Islet of Langerhans (tissue), 1 donor: Measurements from ENCODE around the gene VPS36.
"Not testable (repeated sequence)": the region's sequence is repeated elsewhere in the genome, so short reads cannot be mapped to it uniquely, and the experiment has no call there.

Experiments used
- FAIRE-seq: peaks from one replicate; lab custom pipeline; 2011; peaks lifted over from hg19 to GRCh38; lab: Jason Lieb, UNC

Gene VPS36

DNA sequence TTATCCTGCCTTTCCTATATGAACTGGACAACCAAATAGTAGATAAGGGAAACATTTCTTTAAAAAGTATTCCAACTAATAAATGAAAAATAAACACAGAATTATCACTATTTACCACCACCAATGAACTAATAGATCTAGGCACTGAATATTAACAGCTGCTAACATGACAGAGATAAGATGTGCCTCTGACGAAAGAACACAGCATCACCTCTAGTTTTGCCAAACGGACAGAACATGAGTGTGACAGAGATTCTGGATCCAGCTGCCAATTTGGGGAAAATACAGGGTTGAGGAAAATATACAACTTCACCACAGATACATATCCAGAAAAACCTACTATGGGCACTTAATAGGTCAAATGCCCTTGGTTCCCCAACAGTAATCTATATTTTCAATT is 18.0 kb downstream of the VPS36 start:
- no peak for FAIRE-seq

DNA sequence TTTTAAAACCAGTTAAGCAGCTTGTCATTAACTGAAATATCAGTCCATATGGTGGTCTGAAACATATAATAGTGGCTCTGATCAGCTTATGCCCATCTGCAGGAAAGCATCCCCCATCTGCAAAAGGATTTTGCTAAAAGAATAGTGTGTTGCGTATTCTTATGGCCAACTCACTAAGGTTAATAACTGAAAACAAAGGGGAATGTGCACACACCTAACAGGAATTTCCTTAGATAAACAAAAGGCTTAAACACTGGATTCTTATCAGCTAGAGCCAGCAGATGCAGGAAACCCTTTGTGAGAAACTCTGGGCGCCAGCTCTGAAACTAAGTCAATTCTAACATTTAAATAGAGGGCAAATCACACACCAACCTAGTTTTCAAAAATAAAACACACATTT is 22.1 kb downstream of the VPS36 start:
- no peak for FAIRE-seq

DNA sequence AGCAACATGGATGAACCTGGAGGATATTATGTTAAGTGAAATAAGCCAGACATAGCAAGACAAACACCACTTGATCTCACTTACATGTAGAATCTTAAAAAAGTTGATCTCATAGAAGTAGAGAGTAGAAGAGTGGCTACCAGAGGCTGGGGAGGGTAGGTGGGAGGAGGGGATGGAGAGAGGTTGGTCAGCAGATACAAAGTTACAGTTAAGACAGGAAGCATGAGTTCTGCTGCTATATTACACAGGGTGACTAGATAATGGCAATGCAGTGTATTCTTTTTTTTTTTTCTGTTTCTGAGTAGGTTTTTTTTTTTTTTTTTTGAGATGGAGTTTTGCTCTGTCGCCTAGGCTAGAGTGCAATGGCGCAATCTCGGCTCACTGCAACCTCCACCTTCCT is 29.2 kb downstream of the VPS36 start:
- no peak for FAIRE-seq

DNA sequence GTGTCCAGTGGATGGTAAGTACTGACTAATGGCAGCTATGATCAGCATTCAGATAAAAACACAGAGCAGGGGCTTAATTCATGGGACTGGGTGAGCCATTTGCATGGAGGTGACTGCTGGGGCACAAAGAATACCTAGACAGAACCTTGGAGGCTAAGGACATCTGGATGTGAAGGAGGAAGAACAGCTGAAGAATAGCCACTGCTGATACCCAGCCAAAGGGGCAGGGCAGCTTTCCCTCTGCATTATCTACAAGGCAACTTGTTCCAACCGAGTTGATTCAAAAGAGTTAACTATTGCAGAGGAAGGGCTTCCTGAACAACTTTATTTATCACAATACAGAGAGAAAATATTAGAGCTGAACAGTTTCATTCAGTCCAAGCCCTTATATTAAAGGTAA is 31.4 kb downstream of the VPS36 start:
- FAIRE-seq: no peak

DNA sequence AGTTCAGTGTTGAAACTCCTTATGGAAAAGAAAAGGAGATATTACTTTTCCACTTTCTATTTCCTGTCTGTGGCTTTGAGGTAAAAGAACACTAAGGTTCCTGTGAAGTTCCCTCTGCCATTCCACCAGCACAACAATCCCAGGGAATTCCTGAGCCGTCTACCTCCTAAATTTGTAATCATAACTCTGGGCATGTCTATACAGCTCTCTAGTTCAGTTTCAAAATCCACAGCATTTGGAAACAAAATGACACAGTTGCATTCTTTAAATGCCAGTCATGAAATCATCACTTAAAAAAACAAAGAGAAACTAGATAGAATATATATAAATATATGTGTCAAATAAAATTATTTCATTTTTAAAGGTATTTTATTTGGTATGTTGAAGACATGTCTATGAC is 35.5 kb downstream of the VPS36 start:
- no peak for FAIRE-seq

DNA sequence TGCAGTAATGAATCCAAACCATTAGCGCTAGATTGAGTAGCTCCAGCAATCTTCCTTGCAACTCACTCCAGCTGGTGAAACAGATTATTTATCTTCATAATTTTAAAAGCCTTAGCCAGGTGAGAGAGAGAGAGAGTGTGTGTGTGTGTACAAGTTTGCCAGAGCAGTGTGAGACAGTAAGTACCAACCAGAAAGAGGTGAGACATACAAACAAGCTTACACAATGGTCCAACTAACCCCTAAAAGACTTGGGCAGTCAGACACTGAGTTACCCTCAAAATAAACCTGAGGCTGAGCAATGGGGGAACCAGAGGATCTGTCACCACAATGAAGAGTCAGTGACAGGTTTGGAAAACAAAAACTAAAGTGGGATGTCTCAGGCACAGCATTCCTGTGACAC is 36.4 kb downstream of the VPS36 start:
- no peak for FAIRE-seq

DNA sequence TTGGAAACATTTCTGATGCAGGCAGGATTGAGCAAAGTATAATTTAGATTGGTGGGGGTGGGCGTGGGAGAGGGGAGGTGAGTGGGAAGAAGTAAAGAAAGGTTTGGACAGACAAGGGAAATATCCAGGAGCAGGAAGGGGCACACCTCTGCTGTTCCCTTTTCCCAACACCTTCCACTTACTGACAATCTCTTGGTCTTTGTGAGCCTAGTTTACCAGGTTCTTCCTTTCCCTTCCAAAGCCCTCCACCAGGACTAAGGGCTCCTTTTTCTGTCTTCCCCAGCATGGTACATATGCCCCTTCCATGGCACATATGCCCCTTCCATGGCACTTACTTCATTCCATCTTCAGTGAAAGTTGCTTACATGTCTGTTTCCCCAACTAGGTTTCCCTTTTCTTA is 38.3 kb downstream of the VPS36 start:
- FAIRE-seq: no peak

DNA sequence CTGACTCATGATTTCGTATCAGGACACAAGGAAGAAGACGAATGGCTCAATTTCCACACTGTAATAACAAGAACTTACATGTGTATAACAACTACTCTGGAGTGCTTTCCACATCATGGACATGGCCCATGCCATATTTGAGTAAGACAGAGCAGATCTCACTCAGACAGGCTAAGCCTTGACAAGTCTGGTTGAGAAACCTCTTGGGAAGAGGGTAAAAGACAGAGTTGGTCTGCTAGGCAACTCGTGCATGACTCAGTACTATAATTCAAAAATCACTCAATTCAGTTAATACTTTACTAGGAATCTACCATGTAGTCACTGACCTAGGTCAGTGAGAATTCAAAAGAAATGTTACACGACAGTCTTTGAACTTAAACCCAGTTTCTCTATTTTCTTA is 38.8 kb downstream of the VPS36 start:
- FAIRE-seq: no peak

DNA sequence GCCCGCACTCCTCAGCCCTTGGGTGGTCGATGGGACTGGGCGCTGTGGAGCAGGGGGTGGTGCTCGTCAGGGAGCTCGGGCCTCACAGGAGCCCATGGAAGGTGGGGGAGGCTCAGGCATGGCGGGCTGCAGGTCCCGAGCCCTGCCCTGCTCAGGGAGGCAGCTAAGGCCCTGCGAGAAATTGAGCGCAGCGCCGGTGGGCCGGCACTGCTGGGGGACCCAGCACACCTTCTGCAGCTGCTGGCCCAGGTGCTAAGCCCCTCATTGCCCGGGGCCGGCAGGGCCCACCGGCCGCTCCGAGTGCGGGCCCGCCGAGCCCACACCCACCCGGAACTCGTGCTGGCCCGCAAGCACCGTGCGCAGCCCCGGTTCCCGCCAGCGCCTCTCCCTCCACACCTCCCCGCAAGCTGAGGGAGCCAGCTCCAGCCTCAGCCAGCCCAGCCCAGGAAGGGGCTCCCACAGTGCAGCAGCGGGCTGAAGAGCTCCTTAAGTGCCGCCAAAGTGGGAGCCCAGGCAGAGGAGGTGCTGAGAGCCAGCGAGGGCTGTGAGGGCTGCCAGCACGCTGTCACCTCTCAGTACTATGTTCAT is 42.3 kb downstream of the VPS36 start:
- FAIRE-seq: not testable (repeated sequence)

DNA sequence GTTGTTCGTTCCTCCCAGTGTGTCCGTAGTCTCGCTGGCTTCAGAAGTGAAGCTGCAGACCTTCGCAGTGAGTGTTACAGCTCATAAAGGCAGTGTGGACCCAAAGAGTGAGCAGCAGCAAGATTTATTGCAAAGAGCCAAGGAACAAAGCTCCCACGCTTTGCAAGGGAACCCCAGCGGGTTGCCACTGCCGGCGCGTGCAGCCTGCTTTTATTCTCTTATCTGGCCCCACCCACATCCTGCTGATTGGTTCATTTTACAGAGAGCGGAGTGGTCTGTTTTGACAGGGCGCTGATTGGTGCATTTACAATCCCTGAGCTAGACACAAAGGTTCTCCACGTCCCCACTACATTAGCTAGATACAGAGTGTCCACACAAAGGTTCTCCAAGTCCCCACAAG is 43.0 kb downstream of the VPS36 start:
- FAIRE-seq: not testable (repeated sequence)

DNA sequence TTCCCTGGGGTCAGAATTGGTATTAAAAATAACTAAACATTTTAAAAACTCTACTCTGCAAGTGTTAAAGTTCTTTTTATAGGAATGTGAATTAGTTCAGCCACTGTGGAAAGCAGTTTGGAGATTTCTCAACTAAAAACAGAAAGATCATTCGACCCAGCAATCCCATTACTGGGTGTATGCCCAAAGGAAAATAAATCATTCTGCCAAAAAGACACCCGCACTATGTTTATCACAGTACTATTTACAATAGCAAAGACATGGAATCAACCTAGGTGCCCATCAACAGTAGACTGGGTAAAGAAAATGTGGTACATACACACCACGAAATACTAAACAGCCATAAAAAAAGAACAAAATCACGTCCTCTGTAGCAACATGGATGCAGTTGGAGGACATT is 43.8 kb downstream of the VPS36 start:
- FAIRE-seq: no peak

DNA sequence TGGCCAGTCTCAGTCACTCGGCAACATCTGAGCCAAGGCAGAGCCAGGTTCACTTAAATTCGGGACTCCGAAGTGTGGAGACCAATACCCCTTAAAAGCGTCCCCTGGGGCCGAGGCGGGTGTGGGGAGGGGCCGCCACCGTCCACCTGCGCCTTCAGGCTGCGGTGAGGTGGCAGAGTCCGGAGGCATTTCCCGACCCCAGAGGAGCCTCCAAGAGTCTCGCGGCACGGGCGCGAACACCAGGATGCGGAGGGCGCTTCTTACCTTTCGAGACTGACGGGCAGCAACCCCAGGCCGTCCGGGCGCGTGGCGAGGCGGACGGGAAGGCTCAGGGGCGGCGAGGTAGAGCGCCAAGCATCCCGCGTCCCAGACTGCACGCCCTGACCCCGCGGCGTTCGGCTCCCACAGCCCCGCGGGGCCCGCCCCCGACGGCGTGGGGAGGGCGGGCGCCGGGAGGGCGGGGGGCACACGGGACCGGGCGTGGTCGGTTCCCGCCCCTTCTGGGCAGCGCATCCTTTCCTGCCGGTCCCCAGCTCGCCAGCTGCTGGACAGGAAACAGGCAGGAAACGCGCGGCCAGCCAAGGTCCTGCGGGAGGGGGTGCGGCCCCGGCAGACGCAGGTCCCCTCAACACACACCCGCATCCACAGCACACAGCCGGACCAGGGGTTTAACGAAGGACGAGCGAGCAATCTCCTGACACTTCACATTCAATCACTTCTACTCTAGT is 44.5 kb downstream of the VPS36 start, which contains the start of gene THSD1:
Gene THSD1 (minus strand): TSS at position 406 of the 728 bp plus-strand sequence. CDS start 3,572 bp downstream, outside the sequence.
- FAIRE-seq: no peak

DNA sequence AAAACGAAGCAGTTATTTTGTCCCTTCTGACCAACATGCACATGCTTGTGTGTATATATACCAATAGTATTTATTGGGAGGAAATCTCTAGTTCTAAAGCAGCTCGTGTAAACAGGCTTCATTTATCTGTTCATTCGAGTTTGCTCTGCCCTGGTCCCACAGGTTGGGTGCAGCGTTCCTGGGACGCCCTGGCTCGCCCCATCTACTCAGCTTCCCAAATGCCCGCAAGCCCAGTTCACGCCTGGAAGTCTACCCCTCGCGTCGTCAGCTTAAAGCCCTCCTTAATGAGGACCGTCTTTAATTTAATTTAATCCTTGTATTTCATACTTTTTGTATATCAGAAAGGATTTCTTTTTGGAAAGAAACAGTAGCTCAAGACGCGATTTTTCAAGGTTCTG is 45.1 kb downstream of the VPS36 start:
- no peak for FAIRE-seq

DNA sequence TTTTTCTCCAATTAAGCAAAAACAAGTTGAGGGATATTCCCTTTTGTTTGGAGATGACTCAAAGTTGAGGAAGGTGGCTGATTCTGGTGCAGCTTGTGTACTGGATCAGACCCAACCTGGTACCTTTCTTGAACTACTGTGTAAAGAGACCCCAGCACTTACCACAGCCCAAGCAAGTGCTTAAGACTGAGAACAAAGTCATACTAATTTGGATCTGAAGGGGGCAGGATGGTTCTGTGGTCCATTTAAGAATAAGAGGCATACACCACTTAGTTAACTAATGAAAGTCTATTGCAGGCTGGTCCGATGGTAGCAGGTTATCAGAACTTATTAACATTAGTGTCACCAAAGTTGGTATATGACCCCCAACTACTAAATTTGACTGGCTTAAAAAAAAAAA is 50.7 kb downstream of the VPS36 start:
- no peak for FAIRE-seq

DNA sequence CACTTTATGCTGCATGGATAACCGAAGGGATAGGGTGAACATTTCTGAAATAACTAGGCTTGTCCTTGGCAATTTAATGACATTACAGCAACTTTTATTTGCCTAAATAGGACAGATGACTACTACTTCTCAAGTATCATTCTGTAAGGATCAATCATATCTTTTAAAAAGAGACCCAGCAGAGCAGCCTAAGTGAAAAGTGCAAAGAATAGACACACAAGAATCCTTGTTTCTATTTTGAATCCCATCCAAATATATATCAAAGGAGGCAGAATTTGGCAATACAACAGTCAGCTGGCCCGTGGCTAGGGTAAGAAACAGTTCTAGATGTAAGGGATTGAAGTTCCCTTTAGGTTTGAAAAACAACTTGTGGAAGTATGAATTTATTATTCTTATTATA is 51.4 kb downstream of the VPS36 start:
- FAIRE-seq: no peak

DNA sequence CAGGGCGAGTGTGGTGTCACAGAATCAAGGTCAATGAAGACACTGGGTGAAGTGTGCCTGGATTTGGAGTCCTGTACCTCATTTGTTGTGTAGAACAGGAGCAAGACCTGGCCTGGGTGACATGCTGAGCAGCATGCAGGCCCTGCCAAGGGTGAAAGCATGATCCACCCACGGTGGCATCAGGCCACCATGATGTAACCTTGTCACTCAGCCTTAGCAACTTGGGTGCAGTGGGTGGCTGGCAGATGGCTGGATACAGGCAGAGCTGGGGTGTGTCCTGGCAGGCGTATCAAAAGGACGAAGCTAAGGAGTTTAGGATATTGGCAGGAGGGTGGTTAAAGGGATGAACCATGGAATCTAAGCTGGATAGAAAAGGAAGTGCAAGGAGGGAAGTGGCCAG is 54.7 kb downstream of the VPS36 start:
- FAIRE-seq: no peak

DNA sequence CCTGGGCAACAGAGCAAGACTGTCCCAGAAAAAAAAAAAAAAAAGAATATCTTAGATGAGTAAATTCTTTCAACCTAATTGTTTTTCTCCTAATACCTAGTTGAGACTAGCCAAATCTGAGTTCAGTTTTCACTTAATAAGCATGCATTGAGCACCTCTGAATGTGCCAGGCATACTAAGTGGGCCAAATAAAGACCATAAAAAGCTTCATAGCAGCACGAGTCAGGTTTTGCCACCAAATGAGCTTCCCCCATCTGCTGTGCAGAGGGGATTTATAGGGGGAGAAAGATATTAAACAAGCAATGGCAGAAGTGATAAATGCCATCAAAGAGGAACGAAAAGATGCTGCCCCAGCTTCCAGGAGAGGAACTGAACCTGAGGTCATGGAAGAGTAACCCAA is 55.8 kb downstream of the VPS36 start:
- FAIRE-seq: no peak

DNA sequence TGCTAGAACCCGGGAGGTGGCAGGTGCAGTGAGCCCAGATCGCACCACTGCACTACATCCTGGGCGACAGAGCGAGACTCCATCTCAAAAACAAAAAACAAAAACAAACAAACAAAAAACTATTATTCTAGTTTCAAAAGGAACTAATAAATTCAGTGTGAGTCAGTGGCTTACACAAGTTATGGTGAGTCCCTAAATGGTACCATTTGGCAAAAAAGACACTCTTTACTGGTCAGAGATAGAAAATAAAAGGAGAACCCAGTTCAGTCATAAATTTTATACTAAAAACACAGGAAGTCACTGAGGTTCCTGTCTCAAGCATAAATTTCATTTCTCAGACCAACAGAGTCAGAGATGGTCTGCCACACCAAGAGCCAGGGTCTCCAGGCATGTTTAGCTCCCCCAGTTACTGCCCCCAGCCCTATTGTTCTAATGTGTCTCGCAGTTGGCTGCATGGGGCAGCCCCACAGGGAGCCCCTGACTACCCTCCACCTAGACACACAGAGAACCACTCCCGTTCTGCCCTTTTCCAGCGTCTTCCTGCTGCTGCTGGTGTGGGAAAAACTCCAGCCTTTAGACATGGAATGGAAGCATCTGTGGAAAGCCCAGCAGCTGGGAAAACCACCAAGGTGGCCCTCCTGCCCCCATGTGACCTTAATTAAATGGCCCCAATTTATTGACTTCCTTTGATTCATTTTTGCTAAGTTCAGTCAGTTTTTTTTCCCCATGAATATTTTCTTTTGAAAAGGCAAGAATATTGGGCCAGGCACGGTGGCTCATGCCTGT is 56.7 kb downstream of the VPS36 start:
- no peak for FAIRE-seq

DNA sequence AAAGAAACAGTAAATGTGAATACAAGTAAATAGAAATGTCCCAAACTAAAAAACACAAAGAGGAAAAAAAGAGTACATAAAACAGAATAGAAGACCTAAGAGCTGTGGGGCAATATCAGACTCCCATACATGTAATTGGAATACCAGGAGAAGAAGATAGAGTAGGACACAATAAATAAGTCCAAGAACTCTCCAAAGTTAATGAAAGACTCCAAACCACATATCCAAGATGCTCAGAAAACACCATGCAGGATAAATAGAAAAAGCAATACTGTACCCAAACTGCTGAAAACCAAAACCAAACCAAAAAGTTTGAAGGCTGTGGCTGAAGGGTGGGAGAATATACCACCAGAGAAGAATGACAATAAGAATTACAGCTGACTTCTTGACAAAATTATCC is 62.7 kb downstream of the VPS36 start:
- no peak for FAIRE-seq

DNA sequence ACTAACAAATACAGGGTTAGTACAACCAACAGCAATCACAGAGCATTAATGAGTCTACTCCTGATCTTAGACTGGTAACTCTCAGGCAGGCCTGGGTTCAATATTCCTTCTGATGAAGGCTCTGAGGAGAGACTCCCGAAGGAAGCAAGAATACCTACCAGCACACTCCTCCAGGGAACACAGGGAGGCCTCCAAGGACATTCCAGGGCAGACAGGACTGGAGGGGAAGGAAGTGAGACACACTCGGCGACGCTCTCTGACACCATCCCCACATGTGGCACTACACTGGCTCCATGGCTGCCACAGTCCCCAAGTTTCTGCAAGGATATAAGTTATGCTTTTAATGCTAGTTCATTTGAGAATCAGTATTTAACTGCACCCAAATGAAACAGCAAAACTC is 64.6 kb downstream of the VPS36 start:
- FAIRE-seq: no peak

DNA sequence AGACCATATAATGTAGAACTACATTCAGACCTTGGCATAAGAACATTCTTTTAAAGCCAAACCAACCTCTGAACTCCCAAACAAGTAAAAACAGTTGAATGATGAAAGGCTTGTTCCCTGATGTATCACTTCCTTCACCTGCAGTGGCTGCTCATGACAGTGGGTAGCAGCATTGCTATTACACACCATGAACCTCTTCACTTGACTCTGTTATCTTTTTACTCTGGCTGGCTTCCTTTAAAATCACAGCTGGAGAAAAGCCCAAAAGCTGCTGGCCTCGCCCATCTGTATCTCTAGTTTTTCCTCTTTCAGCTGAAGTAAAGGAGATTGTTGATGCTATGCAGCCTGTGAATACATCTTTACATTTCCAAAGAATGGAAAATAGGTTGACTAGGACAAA is 67.1 kb downstream of the VPS36 start:
- no peak for FAIRE-seq

DNA sequence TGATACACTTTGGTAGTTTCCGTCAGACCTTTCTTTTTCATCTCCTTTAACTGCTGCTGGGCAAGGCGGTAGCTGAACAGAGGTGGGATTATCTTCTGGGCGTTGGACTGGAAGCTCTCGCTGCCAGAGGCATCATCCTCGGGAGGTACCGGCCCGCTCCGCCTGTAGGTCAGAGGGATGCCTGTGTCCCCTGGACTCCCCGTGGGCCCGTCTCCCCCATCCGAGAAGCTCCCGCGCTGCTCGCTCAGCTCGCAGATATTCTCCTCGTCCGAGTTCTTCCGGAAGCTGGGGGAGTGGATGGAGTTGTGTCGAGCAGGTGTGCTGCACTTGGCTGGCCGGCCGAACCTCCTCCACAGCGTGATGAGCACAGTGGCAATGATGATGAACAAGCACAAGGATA is 72.1 kb downstream of the VPS36 start:
- FAIRE-seq: no peak

DNA sequence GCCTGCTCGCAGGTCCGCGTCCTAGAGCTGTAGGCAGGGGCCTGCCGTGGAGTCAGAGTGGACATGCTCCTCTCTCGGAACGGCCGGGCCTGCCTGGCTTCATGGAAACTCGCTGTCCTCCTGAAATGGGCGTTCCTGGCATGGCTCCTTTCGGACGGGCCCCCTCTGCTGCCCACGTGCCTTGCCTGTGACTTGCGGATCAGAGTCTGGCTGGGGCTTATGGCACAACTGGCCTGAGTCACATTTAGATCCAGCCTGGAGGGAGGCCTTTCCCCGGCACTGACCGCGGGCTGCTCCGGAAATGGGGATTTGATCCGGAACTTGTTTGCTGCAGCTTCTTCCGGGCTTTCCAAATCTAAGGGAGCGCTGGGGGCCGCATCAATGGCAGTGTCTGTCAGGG is 72.5 kb downstream of the VPS36 start:
- no peak for FAIRE-seq
